Stomach (tissue), 4 donors: Measurements from ENCODE around the gene KIT.

Source experiments
- EP300 ChIP-seq: sonication (generic); formaldehyde crosslinking; IDR thresholded peaks from one replicate; pipeline ENCODE4 v1.6.1; 2017; ENCODE audit warnings: antibody characterized with exemption
- POLR2A ChIP-seq, 4 donors: fragments of 450-650 bp; IDR thresholded peaks; one replicate each; pipeline ENCODE4 v1.6.1; 2016; ENCODE audit warnings: antibody characterized with exemption in 4 of 4, control low read depth in 2 of 4, mild to moderate bottlenecking in 1 of 4, moderate library complexity in 1 of 4
- TF ChIP-seq, protein P1 (sequence below), 7 experiments: fragments of 450-650 bp in 4 of 7; fragments of 200-600 bp in 3 of 7; sonication (generic) in 3 of 7; IDR thresholded peaks; one replicate each; pipeline ENCODE4 v1.5.1; 2016 to 2019; ENCODE audit warnings: antibody characterized with exemption in 7 of 7, control low read depth in 2 of 7, mild to moderate bottlenecking in 1 of 7

DNA sequence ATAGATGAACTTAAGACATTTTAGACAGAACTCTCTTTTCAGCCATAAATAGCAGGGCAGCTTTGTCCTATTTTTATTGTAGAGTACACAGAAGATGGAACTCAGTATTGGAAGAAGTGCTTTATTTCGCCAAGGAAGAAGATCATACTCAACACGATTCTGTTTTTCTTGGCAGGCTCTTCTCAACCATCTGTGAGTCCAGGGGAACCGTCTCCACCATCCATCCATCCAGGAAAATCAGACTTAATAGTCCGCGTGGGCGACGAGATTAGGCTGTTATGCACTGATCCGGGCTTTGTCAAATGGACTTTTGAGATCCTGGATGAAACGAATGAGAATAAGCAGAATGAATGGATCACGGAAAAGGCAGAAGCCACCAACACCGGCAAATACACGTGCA lies 37.6 kb downstream of the KIT start:
- TF ChIP-seq, protein P1, sequence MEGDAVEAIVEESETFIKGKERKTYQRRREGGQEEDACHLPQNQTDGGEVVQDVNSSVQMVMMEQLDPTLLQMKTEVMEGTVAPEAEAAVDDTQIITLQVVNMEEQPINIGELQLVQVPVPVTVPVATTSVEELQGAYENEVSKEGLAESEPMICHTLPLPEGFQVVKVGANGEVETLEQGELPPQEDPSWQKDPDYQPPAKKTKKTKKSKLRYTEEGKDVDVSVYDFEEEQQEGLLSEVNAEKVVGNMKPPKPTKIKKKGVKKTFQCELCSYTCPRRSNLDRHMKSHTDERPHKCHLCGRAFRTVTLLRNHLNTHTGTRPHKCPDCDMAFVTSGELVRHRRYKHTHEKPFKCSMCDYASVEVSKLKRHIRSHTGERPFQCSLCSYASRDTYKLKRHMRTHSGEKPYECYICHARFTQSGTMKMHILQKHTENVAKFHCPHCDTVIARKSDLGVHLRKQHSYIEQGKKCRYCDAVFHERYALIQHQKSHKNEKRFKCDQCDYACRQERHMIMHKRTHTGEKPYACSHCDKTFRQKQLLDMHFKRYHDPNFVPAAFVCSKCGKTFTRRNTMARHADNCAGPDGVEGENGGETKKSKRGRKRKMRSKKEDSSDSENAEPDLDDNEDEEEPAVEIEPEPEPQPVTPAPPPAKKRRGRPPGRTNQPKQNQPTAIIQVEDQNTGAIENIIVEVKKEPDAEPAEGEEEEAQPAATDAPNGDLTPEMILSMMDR (IDR thresholded peaks at IDR 0.05), result no peak
- TF ChIP-seq POLR2A (IDR thresholded peaks at IDR 0.05), result no peak
- TF ChIP-seq EP300, result no peak
